Measurements from ENCODE around the gene CLEC1A.

CLEC1A gene

DNA sequence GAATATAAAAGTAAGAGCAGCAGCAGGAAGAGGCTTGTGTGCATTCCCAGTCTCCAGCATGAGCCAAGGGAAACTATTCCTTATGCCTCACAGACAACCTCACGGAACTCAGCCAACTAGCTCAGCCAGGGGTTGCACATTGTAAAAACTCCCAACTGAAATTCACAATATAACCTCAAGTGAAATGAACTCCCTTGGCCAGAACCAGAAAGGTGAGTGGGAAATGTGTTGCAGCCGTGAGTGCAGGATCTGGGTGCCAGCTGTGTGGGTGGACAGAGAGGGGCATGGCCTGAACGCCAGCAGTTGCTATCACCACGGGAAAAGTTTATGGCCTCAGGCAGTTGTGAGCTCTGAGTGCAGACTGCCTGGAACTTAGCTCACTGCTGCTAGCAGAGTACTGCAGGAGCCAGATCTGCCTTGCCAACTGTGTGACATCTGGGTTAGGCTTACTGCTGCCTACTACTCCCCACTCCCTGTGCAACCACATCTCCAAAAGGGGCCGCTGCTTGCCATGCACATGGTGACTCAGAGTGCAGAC is 2.3 kb upstream of the CLEC1A start:
- no peak for DNase-seq

DNA sequence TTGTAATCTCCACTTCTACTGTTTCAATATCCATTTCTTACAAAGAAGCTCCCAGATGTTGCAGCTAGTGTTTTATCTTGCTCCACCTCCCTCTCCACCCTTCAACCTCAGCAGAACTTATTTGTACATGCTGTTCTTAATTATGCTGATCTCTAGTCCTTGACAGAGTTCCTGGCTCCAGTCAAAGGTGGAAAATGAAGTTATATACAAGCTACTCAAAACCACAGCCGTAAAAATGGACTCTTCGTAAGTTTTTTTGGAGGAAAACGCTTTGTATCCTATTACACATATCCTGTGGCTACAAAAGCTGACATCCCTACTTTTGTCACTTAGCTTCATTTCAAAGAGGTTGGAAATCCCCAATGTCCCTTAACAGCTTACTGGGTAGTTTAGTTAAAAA is 1.3 kb downstream of the CLEC1A start:
- DNase-seq = no peak

DNA sequence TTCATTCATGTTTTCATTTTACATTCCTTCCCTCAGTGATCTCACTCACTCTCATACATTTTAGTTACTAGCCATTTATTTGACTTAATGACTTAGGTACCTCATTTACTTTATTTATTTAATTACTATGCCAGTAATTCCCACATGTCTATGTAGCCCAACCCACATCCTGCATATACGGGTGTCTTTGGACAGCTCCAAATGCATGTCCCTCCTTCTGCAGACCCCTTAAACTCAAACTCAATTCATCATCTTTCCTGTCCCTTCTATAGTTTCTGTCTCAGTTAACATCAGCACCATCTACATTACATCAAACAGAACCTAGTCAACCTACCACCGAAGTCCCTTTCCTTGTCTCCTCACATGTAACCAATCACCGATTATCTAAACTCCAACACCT is 2.8 kb downstream of the CLEC1A start:
- DNase-seq = no peak

DNA sequence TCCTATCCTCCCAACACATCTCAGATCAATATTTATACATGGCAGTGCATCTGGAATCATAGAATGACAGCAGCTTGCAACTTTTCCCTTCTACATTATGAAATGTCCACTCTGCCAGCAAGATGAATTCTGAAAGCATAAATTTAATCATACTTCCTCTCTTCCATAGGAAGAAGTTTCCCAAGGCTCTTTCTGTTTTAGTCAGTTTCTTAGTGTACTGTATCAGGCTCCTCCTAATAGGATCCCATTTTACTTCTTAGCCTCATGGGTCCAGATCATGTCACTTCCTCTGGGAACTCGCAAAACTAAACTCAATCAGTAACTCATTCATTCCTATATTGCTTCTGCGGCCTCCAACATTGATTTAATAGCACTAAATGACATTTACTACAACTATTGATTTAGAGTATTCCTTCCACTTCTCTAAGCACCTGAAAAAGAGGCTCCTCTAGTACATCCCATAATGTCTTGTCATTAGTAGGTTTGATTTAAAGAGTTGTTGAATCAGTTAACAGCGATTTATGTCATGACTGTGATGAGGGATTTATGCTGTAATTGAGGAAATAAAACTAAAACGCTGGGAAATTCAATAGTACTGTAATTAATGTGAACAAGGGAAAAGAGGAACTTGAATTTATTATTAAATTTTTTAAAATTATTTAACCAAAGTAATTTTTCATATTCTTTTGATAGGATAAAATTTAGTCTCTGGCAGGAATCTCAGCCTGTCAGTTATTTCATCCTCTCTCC is 4.0 kb downstream of the CLEC1A start:
- DNase-seq = no peak

DNA sequence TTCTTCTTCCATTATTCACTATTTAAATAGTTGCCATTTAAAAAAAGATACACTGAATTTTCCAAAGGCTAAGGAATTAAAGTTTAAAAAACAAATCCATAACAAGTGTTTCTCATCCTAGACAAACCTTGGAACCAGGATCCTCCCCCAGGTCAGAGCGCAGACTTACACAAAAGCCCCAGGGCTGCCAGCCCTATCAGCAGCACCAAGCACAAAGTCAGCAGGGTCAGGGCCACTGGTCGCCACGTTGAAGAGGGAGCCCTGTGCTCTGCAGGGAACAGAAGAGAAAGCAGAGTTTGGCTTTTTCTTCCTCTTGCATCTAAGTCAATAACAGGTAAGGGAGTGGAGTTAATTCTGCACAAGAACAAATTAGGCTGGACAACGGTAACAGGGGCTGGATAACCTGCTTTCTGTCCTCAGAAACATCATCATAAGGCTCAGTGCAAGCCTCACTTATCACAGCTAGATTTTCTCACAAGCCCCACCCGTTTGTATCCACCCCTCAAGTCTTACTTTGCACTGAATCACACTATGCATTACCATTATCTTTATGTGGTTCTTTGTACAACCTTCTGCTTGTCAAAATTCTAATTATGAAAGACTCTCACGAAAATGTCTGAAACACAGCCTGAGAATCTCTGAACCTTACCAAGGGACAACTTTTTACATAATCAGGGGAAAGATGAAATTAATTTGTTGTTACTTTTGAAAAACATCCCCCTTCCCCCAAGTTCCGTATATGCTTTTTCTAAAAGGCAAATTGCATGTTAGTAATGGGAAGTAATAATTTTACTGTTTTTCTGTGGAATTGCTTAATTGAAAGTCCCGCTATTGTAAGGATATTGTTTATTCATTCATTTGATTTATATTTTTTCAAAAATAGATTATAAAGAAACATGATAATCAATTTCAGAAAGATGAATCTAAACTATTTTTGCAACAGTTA is 9.6 kb downstream of the CLEC1A start:
- DNase-seq = no peak

DNA sequence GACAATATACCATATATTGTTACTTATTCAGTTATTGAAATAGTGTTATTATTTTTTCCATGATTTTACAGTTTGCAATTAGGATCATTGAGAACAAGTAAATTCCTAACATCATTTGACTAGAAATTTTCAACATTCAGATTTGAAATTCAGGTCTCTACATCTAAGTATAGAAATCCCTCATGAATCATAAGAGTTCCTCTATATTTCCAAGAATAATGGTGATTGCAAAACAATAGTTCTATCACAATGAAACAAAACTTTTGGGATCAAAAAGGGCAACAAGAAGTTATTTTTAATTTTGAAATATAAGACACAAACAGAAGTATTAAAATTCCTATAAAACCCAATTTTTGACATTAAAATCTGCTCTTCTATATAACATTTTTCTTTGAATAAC is 10.8 kb downstream of the CLEC1A start:
- DNase-seq = no peak

DNA sequence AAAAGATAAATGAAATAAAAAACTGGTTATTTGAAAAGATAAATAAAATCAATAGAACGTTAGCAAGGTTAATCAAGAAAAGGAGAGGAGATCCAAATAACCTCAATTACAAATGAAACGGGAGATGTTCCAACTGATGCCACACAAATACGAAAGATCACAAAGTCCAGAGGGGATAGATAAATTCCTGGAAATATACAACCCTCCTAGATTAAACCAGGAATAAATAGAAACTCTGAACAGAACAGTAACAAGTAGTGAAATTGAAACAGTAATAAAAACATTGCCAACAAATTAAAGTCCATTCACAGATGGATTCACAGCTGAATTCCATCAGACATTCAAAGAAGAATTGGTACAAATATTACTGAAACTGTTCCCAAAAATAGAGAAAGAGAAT is 12.4 kb downstream of the CLEC1A start:
- no peak for DNase-seq

DNA sequence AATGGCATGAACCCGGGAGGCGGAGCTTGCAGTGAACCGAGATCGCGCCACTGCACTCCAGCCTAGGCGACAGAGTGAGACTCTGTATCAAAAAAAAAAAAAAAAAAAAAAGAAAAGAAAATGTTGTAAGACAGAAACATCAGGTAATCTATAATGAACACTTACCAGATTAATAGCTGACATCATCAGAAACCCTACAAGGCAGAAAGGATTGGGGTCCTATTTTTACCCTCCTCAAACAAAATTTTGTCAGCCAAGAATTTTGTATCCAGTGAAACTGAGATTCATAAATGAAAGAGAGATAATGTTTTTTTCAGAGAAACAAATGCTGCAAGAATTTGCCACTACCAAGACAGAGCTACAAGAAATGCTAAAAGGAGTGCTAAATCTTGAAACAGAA is 14.1 kb downstream of the CLEC1A start:
- DNase-seq = no peak

DNA sequence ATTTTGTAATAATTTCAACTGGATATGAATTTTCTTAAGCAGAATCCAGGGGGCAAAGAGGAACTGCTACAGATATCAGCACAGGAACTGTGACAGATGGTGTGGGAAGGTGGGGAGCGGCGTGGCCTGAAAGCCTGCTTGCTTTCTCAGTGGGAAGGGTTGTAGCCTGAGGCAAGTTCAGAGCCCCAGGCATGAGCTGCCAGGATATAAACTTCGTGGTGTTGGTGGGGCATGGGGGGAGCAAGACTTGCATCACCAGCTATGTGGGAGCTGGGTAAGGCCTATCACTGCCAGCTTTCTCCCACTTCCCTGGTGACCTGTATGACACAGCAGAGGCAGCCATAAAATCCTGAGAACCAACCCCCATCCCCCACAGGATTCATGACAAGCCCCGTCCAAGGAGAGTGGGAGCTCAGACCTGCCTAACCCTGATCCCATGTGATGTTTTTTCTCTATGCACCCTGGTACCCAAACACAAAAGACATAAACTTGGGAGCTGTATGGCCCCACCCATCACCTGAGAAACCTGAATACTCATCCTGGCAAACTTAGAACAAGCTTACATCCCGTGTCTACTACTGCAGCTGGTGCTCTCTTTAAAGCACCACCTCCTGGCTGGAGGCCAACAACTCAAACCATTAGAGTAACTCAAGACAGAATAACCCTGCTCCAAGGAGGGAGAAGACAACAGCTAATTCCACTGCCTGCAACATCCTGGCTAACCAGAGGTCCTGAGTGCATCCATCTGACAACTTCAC is 16.5 kb downstream of the CLEC1A start:
- no peak for DNase-seq

DNA sequence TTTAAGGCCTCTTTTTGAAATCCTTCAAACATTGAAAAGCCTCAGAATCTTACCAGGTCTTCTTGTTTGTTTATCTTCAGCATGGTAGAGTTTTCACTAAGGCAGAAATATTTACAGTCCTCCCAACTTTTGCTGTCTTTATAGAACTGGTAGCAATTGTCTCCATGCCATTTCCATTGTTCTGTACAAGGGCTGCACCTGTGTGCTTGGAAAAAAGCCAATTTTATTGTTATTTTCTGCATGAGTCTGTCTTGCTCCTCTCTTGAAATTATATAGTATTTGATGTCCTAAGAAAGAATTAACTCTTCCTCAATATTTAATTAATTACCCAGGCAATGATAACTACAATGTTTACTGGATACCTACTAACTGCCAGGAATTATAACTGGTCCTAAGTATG is 23.3 kb downstream of the CLEC1A start:
- DNase-seq = no peak

DNA sequence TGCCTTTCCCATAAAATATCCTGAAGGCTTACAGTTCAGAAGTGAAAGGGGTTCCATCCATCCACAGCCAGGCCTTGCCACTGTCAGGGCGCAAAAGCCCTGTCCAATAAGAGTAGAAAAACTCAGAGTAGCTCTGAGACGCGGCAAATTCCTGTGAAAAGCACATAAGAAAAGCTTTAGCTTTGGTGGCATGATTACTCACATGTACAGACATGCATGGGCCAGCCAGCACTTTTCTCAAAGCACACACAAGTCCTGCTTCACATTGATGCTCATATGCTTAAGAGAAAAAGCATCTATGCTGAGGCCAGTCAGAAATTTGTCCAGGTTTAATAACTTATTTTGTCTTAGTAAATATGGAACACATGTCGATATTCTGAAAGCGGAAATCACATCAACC is 25.5 kb downstream of the CLEC1A start:
- no peak for DNase-seq

DNA sequence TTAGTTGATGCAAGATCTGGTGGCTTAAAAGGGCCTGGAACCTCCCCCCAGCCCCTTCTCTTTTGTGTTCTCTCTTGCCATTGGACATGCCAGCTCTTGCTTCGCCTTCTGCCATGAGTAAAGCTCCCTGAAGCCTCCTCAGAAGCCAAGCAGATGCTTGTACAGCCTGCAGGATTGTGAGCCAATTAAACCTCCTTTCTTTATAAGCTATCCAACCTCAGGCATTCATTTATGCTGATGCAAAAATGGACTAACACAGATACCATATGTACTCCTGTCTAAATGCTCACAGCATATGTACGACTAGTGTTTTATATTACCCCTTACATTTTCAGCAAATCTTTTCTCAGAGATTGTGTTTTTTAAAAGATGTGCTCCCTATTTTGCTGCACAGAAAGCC is 26.7 kb downstream of the CLEC1A start:
- DNase-seq = no peak

DNA sequence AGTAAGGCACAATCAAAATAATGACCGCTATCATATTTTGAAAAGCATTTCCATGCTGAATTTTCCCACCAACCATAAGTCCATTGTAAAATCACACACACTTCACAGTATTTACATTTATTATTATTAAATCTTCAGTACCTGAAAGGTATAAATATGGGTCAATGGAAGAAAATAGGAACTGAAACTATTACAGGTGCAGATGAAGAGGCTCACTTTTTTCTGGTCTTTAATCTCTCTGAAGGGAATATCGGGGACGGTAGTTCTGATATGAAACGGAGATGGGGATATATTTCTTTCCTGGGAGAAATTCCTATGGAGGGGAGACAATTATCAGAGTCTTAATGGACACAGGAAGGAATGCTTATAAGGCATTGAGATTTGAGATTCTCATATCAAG is 28.4 kb downstream of the CLEC1A start:
- no peak for DNase-seq

DNA sequence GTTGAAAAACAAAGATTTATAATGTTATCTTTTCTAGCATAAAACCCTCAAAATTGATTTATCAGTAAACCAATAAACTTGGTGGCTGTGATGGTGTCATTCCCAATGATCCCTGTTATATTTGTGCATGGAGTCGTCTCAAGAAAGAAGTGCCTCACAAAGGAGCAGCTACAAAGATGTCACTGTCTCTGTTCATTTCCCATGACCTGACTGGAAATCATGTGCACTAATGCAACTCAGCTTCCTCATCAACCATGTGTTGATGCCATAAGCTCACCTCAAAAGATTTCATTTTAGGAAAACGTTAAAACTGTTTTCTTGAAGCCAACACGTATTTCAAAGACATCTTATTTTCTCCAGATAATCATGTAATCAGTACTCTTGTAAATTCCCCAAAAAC is 28.8 kb downstream of the CLEC1A start:
- DNase-seq = no peak

DNA sequence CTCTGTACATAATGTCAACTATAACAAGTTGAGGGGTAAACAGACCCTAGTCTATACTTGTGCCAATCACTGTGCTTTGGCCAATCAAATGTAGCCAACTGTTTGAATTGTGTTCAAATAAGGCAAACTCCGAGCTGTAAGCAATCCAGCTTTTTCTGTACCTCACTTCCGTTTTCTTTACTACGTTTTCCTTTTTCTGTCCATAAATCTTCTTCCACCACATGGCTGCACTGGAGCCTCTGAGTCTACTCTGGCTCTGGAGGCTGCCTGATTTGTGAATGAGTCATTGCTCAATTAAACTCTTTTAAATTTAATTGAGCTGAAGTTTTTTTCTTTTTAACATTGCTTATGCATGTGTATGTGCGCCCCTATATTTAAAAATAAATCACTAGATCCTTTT is 29.7 kb downstream of the CLEC1A start:
- DNase-seq = no peak

DNA sequence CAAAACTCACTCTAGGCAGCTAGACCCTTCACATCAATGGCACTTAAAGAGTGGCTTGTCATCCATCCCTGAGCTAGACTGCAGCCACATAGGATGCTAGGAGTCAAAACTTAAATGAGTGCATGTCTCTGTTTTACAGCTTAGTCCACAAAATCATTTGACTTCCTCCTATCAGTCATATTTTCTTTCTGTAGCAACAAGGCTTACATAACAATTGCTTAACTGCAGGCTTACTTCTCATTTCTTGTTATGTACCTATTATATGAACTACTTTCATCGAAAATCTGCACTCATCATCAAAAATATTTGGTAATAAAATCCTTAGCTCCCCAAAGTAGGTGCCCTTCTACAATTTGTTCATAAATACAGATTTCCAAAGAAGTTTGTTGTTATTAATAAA is 30.1 kb downstream of the CLEC1A start:
- no peak for DNase-seq

DNA sequence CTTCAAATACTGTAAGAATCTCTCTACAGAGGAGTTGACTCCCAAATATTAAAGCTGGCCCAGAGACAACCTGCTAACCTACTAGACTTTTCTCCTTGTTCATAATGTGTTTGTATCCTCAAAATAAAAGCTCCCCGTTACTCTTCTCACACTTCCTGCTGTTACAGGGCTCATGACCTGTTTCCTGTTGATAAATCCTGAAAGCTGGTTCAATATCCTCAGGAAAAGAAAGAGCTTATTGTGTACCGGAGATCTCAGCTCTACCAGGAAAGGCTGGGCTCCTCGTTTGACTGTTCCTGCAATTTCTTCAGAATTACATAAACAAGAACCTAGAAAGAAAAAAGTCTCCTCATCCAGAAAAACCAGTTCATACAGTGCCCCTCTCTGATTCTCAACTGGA is 30.8 kb downstream of the CLEC1A start:
- no peak for DNase-seq

DNA sequence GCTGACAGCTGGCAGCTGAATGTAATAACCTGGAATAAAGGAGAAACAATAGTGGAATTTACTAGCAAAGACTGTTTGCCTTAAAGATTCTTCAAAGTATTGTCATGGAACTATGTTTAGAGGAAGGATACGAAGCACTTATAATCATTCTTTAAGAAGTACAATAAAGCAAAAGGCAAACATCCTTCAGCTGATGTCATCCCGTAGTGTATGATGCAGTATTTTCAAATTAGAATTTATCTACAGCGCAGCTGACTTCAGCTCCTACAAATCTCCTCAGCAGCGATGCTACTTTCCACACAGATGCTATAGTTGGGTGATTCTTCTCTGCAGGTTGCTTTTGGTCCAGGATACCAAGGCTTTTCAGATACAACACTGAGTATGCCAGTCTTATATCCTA is 31.5 kb downstream of the CLEC1A start:
- DNase-seq = no peak

DNA sequence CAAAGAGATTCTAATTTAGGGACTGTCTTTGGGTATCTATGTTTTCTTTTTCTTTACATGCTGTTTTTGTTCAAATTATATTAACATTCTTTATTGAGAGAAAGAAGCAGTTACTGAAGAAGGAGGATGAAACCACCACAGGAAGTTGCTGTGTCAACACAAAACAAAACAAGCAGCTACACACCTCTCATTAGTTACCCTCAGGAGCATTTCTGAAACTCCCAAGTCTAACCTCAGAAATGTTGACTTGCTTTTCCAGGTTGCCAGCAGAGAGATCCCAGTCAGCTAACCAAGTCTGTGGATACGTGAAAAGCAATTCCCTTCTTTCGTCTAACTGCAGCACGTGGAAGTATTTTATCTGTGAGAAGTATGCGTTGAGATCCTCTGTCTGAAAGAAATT is 33.5 kb downstream of the CLEC1A start:
- DNase-seq = no peak

DNA sequence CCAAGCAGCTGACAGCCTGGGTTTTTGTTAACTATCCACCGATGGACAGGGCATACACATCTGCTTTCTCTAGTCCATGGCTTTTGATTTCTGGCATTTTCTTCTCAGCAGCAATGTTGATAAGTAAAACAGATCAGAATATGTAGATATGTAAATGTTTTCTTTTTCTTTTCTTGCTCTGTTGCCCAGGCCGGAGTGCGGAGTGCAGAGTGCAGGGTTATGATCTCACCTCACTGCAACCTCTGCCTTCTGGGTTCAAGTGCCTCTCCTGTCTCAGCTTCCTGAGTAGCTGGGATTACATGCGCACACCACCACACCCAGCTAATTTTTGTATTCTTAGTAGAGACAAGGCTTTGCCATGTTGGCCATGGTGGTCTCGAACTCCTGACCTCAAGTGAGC is 40.4 kb downstream of the CLEC1A start:
- no peak for DNase-seq

DNA sequence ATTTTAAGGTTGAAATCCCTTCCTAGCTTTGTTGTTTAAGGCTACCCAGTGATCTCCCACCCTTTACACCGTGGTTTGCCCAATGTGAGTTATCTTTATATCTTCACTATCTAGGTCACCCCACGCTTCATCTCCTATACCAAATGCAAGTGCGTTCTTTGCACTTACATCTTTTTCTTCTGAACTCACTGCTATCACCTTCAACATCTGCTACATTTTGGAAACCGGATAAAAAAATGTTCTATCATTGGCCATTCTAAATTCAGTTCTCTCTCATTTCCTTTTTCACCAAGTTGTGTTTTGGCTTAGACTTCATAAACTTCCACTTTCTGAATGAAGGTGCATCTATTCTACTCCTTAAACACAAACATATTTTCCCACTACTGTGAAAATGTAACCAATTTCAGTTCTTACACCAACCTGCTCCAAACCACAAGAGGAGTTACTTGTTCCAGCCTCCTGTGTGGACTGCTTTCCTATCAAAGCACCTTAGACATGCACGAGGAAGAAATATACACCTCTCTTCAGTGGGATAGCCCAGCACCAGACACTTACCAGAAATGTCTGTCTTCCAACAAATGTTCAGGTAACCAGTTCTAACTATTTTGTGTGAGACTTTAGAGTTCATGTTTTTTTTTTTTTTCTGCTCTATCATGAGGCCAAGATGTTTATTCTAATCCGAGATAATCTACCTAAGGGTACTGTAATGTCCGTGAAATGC is 46.4 kb downstream of the CLEC1A start:
- no peak for DNase-seq

DNA sequence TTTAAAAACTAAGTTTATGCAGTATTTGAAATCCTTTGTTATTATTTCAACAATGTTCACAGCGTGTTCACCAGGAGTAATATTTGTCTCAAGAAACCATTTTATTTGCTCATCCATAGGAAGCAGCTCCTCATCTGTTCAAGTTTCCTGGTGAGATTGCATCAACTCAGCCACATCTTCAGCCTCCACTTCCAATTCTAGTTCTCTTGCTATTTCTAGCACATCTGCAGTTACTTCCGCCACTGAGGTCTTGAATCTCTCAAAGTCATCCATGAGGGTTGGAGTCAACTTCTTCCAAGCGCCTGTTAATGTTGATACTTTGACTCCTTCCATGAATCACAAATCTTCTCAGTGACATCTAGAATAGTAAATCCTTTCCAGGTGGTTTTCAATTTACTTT is 50.3 kb downstream of the CLEC1A start:
- DNase-seq = no peak

DNA sequence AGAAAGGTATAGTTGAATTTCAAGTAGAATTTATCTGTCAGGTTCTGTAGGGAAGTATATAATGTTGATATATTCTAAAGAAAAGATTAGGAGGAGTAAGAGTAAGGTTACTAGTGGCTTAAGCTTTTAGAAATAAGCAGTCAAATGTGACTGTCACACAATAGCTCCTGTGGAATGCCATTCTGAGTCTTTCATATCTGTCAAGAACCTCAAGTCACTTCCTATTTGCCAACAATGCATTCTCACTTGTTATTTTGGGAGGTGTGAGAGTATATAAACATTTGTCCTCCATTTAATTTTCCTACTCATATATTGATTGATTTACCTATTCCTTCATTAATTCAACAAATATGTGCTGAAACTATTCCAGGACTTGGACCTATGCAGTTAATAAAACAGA is 56.6 kb downstream of the CLEC1A start:
- no peak for DNase-seq
